Right lung (tissue), 5 donors: ENCODE measurements around the gene BEST1. TPM values are rescaled to one million over a fixed set of nuclear protein-coding genes. Genes with fewer than 3 reads are reported as not detected.
"Not testable (repeated sequence)": the region's sequence is repeated elsewhere in the genome, so short reads cannot be mapped to it uniquely, and the experiment has no call there.

Source experiments
- DNase-seq, 2 donors: peaks; one replicate each; pipeline ENCODE4 v3.0.0-alpha.2; 2013
- polyA plus RNA-seq, 5 donors: library from polyadenylated mRNA; unstranded; fragments of 120-200 nt; gene quantifications; one replicate each; pipeline versions ENCODE4 v1.2.1 to v1.2.3, GENCODE V29; 2013; ENCODE audit warnings: inconsistent platforms in 1 of 5, low replicate concordance in 1 of 5; ENCODE audit not compliant: insufficient read length in 5 of 5, insufficient read depth in 1 of 5

The BEST1 gene
- polyA plus RNA-seq, 5 donors = 4.2 to 6.5 (median 6.0) TPM

DNA sequence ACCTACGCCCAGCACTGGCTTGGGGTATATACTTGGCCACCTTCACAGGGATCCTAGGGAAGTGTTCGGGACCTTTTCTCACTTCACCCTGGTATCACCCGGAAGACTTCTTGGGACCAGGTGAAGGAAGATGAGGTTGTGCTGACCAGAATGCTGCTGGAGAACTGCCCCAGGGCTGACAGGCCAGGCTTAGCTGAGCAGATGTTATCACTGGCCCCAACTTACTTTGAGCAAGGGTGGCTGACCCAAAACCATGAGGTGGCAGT is 12.8 kb downstream of the BEST1 start:
- no peak for DNase-seq

GRCh38 chr11:61963282-61964057 is 13.3 kb downstream of the BEST1 start:
- DNase-seq = no peak

GRCh38 chr11:61964058-61964665 is 14.0 kb downstream of the BEST1 start:
- DNase-seq = no peak

DNA sequence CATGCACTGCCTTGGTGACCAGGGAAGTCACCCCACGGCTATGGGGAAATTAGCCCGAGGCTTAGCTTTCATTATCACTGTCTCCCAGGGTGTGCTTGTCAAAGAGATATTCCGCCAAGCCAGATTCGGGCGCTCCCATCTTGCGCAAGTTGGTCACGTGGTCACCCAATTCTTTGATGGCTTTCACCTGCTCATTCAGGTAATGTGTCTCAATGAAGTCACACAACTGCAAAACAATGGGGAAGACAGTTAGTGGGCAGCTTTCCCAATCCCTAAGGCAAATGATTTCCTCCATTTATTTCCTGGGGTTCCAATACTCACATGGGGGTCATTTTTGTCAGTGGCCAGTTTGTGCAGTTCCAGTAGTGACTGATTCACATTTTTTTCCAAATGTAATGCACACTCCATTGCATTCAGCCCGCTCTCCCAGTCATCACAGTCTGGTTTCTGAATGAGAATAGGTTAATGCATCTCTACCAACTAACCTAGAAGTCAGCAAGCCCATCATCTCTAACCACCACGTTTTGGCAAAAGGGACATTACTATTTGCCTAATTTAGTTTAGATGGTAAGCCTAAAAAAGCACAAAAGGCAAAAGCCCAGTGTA is 14.6 kb downstream of the BEST1 start:
- DNase-seq = not testable (repeated sequence)

- no peak for DNase-seq
Observed at GRCh38 chr11:61966734-61967115, 16.6 kb downstream of the BEST1 start.

DNA sequence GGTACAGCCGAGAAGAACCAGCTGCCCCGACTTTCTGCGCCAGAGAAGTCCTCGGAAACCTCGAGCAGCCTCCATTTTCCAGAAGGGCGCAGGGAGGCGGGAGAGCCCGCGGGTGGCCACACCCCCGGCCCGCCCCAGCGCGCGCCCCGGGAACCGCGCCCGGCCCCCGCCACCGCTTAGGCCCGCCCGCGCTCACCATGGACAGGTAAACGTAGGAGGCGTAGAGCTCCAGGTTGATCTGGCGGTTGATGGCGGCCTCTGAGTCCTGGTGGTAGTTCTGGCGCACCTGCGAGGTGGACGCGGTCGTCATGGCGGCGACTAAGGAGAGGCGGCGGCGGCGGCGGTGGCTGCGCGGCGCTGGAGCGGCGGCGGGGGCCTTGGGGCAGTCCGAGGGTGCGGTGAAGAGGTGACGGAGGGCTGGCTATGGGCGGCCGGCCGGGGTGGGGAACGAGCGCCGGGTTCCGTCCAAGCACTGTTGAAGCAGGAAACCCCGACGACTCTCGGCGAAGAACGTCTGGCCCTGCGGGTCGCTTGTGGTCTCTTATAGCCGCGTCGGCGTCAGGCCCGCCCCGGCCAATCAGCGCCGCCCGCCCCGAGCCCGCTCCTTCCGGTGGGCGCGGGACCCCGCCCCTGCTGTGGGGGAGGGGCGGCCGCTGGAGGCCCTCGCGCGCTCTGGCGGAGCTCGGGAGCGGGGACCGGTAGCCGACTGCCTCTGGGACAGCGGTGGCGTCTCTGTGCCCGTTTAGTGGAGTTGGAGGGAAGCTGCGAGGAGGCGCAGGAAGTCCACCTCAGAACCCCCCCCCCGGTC is 17.2 kb downstream of the BEST1 start, which contains the start of gene FTH1:
TSS of gene FTH1 (minus strand) at position 519 of the 808 bp plus-strand sequence. CDS start at position 310, 209 bp downstream.
- peak; percentile 89 to 91 for DNase-seq

DNA sequence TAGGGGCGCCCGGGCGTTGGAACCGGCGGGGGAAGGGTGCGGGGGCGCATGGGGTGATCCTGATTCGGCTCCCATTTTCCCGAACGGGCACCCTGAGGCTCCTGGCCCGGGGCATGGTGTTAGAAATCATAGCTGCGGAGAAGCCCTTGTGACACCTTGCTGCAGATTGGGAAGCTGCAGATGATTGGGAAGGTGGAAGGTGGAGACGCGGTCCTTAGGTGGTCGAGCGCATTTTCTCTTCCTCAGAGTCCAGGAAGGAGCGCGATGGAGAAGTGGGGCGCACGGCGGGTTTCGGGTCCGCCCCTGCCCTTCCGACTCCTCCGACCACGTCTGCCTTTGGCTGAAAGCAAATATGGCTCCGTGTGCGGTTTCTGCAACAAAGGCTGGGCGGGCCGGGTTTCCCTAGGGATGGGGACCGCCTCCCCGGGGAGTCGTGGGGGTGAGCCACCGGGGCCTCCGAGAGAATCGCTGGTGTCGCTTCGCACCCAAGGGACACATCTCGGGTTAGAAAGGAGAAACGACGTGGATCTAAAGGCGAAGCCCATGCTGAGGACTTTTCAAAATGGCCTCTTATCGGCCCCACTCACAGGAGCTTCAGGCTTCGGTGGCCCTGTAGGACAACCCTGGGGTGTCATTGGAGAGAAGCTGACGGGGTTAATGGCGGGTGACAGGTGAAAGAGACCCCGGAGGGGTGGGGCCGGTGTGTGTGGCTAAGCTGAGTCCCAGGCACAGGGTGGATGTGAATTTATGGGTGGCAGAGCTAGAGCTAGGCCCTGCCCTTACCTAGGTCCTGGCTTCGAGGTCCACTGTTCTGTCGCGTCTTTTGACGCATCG is 18.0 kb downstream of the BEST1 start:
- peak; percentile 44 to 47 for DNase-seq

- no peak for DNase-seq
Observed at GRCh38 chr11:61968758-61969390, 18.7 kb downstream of the BEST1 start.

DNA sequence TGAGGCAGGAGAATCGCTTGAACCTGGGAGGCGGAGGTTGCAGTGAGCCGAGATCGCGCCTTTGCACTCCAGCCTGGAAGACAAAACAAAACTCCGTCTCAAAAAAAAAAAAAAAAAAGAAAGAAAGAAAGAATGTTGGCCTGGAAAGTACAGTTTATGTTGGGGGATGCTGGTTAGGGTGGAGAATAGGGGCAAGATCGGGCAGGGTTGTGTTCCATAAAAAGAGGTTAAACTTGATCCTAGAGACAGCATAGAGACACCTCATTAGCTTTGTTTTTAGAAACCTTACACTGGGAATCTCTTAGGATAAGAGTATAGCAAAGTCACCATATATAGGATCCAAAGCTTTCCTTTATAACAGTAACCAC is 19.2 kb downstream of the BEST1 start:
- DNase-seq = no peak

- DNase-seq = no peak
Observed at GRCh38 chr11:61969838-61970662, 19.9 kb downstream of the BEST1 start.

DNA sequence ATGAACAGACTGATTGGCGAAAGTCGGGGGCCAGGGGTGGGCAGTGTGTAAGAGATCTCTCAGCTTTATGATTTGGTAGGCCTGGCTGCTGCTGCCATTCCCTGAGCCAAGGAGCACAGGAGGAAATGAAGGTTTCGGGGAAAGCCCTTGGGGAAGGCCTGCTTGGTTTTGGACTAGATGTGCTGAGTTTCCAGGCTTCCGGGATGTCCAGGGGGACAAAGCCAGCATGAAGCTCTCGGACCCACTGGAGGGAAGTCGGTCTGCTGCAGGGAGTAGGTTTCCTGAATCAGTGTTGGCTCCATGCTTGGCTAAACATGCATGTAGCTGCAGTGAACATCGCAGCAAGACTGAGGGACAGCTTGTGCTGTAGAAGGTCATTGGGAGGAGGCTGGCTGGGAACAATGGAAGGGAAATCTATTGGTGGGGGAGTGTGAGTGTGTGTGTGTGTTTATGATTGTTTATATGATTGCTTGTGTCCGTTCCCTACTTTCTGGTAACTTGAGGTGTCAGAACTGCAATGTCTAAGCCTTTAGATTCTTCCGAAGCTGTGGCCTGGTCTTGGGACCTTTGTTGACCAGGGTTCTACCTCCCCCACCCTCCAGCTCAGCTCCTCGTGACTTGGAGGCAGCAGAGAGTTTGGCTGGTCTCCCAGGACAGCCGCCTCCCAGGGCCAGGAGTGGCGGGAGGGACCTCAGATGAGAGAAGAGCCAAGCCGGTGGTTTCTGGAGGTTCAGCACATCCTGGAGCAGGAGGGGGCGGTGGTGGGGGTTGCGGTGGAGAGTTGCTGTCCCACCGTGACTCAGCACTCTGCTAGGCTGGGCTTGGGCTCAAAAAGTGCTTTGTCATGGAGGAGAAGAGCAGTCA is 21.3 kb downstream of the BEST1 start:
- DNase-seq = peak; percentile 92 to 93

GRCh38 chr11:61972112-61972671 is 22.0 kb downstream of the BEST1 start:
- no peak for DNase-seq

DNA sequence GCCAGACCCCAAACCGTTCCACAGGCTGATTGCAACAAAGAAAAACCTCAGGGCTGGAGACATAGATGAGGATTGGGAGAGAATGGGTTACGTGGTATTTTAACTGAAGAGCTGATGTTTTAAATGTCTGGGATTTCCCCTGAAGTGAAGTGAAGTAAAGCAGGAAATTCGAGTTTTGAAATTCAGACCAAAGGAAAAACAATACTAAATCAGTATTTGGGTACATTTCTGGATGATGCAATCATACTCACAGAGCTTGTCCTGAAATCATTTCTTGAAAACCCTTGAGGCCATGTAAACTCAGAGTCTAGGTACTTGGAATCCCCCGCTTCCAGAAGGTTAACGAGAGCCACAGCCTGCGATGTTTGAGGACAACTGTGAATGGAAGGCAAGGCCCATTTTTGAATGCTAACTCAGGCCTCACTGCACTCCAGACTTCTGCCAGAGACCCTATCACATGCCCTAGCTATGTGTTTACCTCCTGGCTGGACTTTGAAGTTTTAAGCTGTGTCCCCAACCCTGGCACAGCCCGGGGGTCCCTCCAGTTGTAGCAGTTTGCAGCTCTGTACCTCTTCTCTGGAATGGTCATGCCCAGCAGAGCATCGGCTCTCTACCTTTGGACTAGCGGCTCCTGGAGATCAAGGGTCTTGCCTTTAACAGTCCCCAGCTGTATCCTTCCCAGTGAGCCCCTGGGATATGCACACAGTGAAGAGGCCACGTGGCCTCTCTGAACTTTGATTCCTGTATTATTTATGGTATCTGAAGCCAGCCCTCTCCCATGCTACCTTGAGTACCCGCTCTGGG is 22.7 kb downstream of the BEST1 start:
- peak; percentile 66 to 68 for DNase-seq

DNA sequence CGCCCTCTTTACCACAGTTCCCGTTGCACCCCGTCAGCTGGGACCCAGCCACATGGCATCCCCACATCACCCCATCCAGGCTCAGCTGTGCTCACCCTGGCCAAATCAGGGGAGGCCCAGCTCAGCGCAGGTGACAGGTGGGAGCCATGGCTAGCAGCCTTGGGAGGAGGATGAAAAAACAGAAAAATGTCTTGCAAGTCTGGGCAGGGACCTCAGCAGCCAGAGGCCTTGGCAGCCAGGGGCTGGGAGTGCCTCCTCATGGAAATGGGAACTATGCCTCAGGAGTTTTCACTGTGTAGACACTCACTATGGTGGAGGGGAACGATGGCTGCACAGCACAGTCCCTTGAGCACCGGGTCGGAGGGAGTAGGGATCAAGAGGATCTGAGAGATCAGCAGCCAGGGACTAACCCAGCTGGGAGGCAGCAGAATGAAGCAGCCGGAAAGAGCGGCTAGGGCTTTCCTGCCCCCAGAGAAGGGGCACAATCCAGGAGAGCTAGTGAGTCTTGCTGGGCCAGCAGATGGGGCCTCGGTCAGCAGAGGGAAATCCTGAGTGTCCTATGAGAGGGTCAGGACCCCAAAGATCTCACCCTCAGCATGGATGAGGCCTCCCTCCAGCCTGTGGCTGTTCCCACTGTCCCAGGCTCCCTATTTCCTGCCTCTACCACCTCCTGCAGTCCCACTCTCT is 23.5 kb downstream of the BEST1 start:
- no peak for DNase-seq

DNA sequence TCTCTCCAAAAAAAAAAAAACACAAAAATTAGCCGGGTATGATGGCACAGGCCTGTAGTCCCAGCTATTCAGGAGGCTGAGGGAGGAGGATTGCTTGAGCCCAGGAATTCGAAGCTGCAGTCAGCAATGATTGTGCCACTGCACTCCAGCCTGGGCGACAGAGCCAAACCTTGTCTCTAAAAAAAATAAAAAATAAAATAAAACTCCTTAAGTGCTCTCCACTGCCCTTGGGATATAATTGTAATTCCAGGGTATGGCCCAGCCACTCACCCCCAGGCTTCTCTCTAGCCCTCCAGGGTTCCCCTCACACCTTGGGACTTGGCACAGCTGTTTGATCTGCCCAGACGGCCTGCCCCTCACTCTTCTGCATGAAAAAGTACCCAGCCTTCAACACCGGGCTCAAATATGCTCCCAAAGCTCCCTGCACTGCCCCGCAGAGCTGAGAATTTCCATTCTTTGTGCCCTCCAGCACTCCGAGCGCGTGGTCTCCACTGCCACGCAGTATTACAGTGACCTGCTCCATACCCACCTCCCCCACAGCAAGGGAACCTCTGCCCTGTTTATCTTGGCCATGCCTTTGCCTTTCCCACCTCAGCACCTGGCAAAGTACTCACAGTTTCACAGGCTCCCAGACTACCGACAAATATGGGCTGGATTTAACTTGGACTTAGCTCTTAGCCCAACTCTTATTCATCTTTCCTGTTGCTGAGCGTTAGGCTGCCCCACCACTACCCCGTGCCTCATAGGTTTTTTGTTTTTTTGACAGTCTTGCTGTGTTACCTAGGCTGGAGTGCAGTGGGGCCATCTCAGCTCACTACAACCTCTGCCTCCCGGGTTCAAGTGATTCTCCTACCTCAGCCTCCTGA is 24.8 kb downstream of the BEST1 start:
- no peak for DNase-seq
